Fibroblast of lung (primary cell): ENCODE measurements around the gene MBOAT1. TPM values are rescaled to one million over a fixed set of nuclear protein-coding genes. Genes with fewer than 3 reads are reported as not detected.
"Not testable (repeated sequence)": the region's sequence is repeated elsewhere in the genome, so short reads cannot be mapped to it uniquely, and the experiment has no call there.

Source experiments
- DNase-seq, 2 donors: peaks; one replicate each; pipeline versions ENCODE4 v3.0.0 to v3.0.0-alpha.2; 2010; ENCODE audit warnings: low read depth in 2 of 2
- H2AFZ ChIP-seq: 2 replicates; pipeline ENCODE4 v1.5.1; 2012; ENCODE audit warnings: low read length, control low read depth, inconsistent platforms
- H3K27ac ChIP-seq: 2 replicates; pipeline ENCODE4 v1.5.1; 2011; ENCODE audit warnings: low read length, control low read depth; ENCODE audit not compliant: insufficient read depth
- H3K27me3 ChIP-seq: 2 replicates; pipeline ENCODE4 v1.5.1; 2011; ENCODE audit warnings: mild to moderate bottlenecking, low read length; ENCODE audit not compliant: control insufficient read depth, insufficient read depth
- H3K36me3 ChIP-seq: 2 replicates; pipeline ENCODE4 v1.5.1; 2011; ENCODE audit warnings: low read length; ENCODE audit not compliant: control insufficient read depth, insufficient read depth
- H3K4me1 ChIP-seq: 2 replicates; pipeline ENCODE4 v1.5.1; 2011; ENCODE audit warnings: low read length; ENCODE audit not compliant: control insufficient read depth, insufficient read depth; ENCODE audit errors: extremely low read depth
- H3K4me2 ChIP-seq: 2 replicates; pipeline ENCODE4 v1.5.1; 2011; ENCODE audit warnings: low read length, control low read depth; ENCODE audit not compliant: insufficient read depth; ENCODE audit errors: extremely low read depth
- H3K4me3 ChIP-seq, 4 experiments: fragments of 200-600 bp in 1 of 4; sonication (generic) in 1 of 4; replicated peaks in 1 of 4; 2 replicates each; pipeline ENCODE4 v1.5.1; 2011 to 2016; ENCODE audit warnings: low read length in 4 of 4, low read depth in 3 of 4, mild to moderate bottlenecking in 3 of 4, control low read depth in 2 of 4, inconsistent platforms in 1 of 4, mixed read lengths in 1 of 4; ENCODE audit not compliant: insufficient read depth in 1 of 4; ENCODE audit errors: control extremely low read depth in 1 of 4
- H3K79me2 ChIP-seq: 2 replicates; pipeline ENCODE4 v1.5.1; 2012; ENCODE audit warnings: mild to moderate bottlenecking, low read length, inconsistent platforms; ENCODE audit not compliant: control insufficient read depth, insufficient read depth
- H3K9ac ChIP-seq: 2 replicates; pipeline ENCODE4 v1.5.1; 2011; ENCODE audit warnings: mild to moderate bottlenecking, low read length, control low read depth; ENCODE audit not compliant: insufficient read depth
- H3K9me3 ChIP-seq: 2 replicates; pipeline ENCODE4 v1.5.1; 2012; ENCODE audit warnings: low read depth, low read length; ENCODE audit not compliant: control insufficient read depth, insufficient read depth
- H4K20me1 ChIP-seq: 2 replicates; pipeline ENCODE4 v1.5.1; 2011; ENCODE audit warnings: low read length; ENCODE audit not compliant: control insufficient read depth, insufficient read depth; ENCODE audit errors: extremely low read depth
- CTCF ChIP-seq, 2 donors: IDR thresholded peaks in 1 of 2; conservative IDR thresholded peaks in 1 of 2; 1 replicate in 1 of 2; 2 replicates in 1 of 2; pipeline ENCODE4 v1.5.1; 2011 to 2012; ENCODE audit warnings: low read length in 2 of 2, control low read depth in 1 of 2, inconsistent platforms in 1 of 2, low read depth in 1 of 2, mild to moderate bottlenecking in 1 of 2
- EZH2 ChIP-seq: IDR thresholded peaks from 2 replicates; pipeline ENCODE4 v1.5.1; 2012; ENCODE audit warnings: low read length, control low read depth, mild to moderate bottlenecking; ENCODE audit errors: missing control alignments
- polyA plus RNA-seq, 2 donors: library from polyadenylated mRNA; depleted of rRNA in 1 of 2; stranded (reverse) in 1 of 2; unstranded in 1 of 2; fragments of >200 nt; gene quantifications; 2 replicates each; pipeline ENCODE4 v1.2.1, GENCODE V29; 2011 to 2012; ENCODE audit warnings: missing spikeins in 1 of 2
- total RNA-seq: library from RNA; depleted of rRNA; stranded (reverse); fragments of >200 nt; gene quantifications from 2 replicates; pipeline ENCODE4 v1.2.1, GENCODE V29; 2014

The MBOAT1 gene
- total and polyA plus RNA-seq, 2 donors (not counting 1 experiment from before 2014, with no cell fraction given), result 3.1 to 6.6 TPM

- Histone ChIP-seq H4K20me1 (no peaks in the 10 kb centered on the region), H3K9me3 (no peaks in the 10 kb centered on the region), H2AFZ (no peak overlapping the region), H3K4me3 (no peak overlapping the region), H3K27ac (no peak overlapping the region), H3K4me2 (no peak overlapping the region), H3K9ac (no peak overlapping the region), H3K27me3 (no peaks in the 10 kb centered on the region), H3K36me3 (no peaks in the 10 kb centered on the region), H3K4me1 (no peaks in the 10 kb centered on the region), H3K79me2 (no peaks in the 10 kb centered on the region)
- TF ChIP-seq EZH2, result no peak
- no peak for TF ChIP-seq CTCF (conservative IDR thresholded peaks at IDR 0.05 in 1 of 2, IDR thresholded peaks at IDR 0.05 in 1 of 2; ENCODE audit: low read depth in 1 of 2, low read length in 2 of 2)
- DNase-seq, result no peak
Measured at GRCh38 chr6:20251525-20251924, 39.3 kb upstream of the MBOAT1 start.

GRCh38 chr6:20246125-20246524, 33.9 kb upstream of the MBOAT1 start:
- no peak overlapping the region for H2AFZ ChIP-seq
- DNase-seq, result no peak
- no peaks in the 10 kb centered on the region for H3K36me3 ChIP-seq
- H3K4me2 ChIP-seq, result no peak overlapping the region
- H3K27ac ChIP-seq, result no peak overlapping the region
- H3K9ac ChIP-seq, result no peak overlapping the region
- H3K4me1 ChIP-seq, result no peaks in the 10 kb centered on the region
- no peaks in the 10 kb centered on the region for H3K9me3 ChIP-seq
- TF ChIP-seq EZH2 (no peak), CTCF (conservative IDR thresholded peaks at IDR 0.05 in 1 of 2, IDR thresholded peaks at IDR 0.05 in 1 of 2; ENCODE audit: low read depth in 1 of 2, low read length in 2 of 2) (no peak)
- no peak overlapping the region for H3K4me3 ChIP-seq
- H4K20me1 ChIP-seq, result no peaks in the 10 kb centered on the region
- H3K79me2 ChIP-seq, result no peaks in the 10 kb centered on the region
- H3K27me3 ChIP-seq, result no peaks in the 10 kb centered on the region

GRCh38 chr6:20244807-20245681, 32.8 kb upstream of the MBOAT1 start:
- not testable (repeated sequence) for H4K20me1 ChIP-seq, H2AFZ ChIP-seq, H3K4me1 ChIP-seq, H3K4me3 ChIP-seq, H3K79me2 ChIP-seq, H3K9ac ChIP-seq, H3K27me3 ChIP-seq, H3K9me3 ChIP-seq, H3K27ac ChIP-seq, DNase-seq, H3K36me3 ChIP-seq, H3K4me2 ChIP-seq
